Stomach (tissue), 9 donors: ENCODE measurements around the gene RPL41. TPM values are rescaled to one million over a fixed set of nuclear protein-coding genes. Genes with fewer than 3 reads are reported as not detected.

ENCODE experiments used
- DNase-seq, 2 donors: peaks; one replicate each; pipeline versions ENCODE4 v3.0.0 to v3.0.0-alpha.2; 2013 to 2019
- H3K27ac ChIP-seq, 5 donors: fragments of 200-600 bp in 4 of 5; sonication (generic) in 4 of 5; one replicate each; pipeline ENCODE4 v1.5.1; 2013 to 2019; ENCODE audit warnings: mild to moderate bottlenecking in 1 of 5, moderate library complexity in 1 of 5
- H3K27me3 ChIP-seq, 3 donors: fragments of 200-600 bp; sonication (generic); one replicate each; pipeline ENCODE4 v1.5.1; 2017 to 2019; ENCODE audit warnings: mixed run types in 1 of 3
- H3K36me3 ChIP-seq, 4 donors: fragments of 200-600 bp; sonication (generic); 1 replicate in 3 of 4; 2 replicates in 1 of 4; pipeline ENCODE4 v1.5.1; 2016 to 2019
- H3K4me1 ChIP-seq, 4 donors: fragments of 200-600 bp; sonication (generic); one replicate each; pipeline ENCODE4 v1.5.1; 2016 to 2019
- H3K4me3 ChIP-seq, 4 donors: fragments of 200-600 bp; sonication (generic) in 3 of 4; one replicate each; pipeline ENCODE4 v1.5.1; 2016 to 2019; ENCODE audit warnings: mild to moderate bottlenecking in 1 of 4
- H3K9me3 ChIP-seq, 4 donors: fragments of 200-600 bp; sonication (generic); one replicate each; pipeline ENCODE4 v1.5.1; 2016 to 2019
- EP300 ChIP-seq: sonication (generic); formaldehyde crosslinking; IDR thresholded peaks from one replicate; pipeline ENCODE4 v1.6.1; 2017; ENCODE audit warnings: antibody characterized with exemption
- POLR2A ChIP-seq, 4 donors: fragments of 450-650 bp; IDR thresholded peaks; one replicate each; pipeline ENCODE4 v1.6.1; 2016; ENCODE audit warnings: antibody characterized with exemption in 4 of 4, control low read depth in 2 of 4, mild to moderate bottlenecking in 1 of 4, moderate library complexity in 1 of 4
- POLR2AphosphoS5 ChIP-seq, 3 donors: sonication (generic); formaldehyde crosslinking; IDR thresholded peaks; one replicate each; pipeline ENCODE4 v1.6.1; 2016; ENCODE audit warnings: antibody characterized with exemption in 3 of 3
- WGBS, 5 donors: extraction: QIAGEN DNeasy Blood & Tissue Kit in 3 of 5; methylation state at CpG; one replicate each; pipeline versions ENCODE4 v1.1.5 to v1.1.7; 2013 to 2018; 5-methylcytosine and 5-hydroxymethylcytosine counted together
- intact Hi-C: fragments of 100-400 bp; cut with DNase I; formaldehyde crosslinking; loops from one replicate; pipeline ENCODE4 v1.15.1; 2023; ENCODE audit warnings: low total_unique reads
- polyA plus RNA-seq, 3 donors: library from polyadenylated mRNA; stranded (reverse); fragments of 200-250 nt; gene quantifications; one replicate each; pipeline ENCODE4 v1.2.3, GENCODE V29; 2013
- total RNA-seq, 5 donors: library from RNA; depleted of rRNA; stranded (reverse); fragments of >200 nt; gene quantifications; one replicate each; pipeline versions ENCODE4 v1.1.0 to v1.2.3, GENCODE V29; 2014 to 2016
- TF ChIP-seq, protein P1 (sequence below), 7 experiments: fragments of 450-650 bp in 4 of 7; fragments of 200-600 bp in 3 of 7; sonication (generic) in 3 of 7; IDR thresholded peaks; one replicate each; pipeline ENCODE4 v1.5.1; 2016 to 2019; ENCODE audit warnings: antibody characterized with exemption in 7 of 7, control low read depth in 2 of 7, mild to moderate bottlenecking in 1 of 7
- donor health status: healthy with polysubstance abuse.
- donor health status: Bipolar disorder and iron deficiency.
- donor health status: healthy.

The RPL41 gene
- total and polyA plus RNA-seq, 8 donors = 1,483 to 8,449 (median 3,157) TPM

DNA sequence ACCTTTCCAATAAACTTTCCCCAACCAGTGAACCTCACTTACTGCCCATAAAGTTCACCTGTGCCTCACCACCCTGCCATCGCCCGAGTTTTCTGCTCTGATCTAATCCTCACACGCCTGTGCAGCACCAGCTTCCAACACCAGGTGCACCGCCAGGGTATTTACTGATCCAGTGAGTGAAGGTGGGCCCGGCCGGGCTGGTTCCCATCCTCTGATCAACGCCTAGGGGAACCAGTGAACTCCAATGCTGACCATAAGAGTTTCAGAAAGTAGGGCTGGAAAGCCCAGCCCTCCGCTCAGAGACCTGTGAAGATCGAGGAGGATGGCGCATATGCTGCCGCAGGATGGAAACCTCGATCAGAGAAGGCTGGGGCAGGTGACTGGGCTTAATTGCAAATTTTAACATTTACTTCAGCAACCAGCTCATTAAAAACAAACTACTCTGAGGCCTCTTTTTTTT, 35.3 kb downstream of the RPL41 start:
- peak; percentile 68 to 88 for DNase-seq
- Histone ChIP-seq H3K4me3 (peak overlapping the region; percentile 42 to 63 (median 56)), H3K9me3 (no peaks in the 10 kb centered on the region), H3K36me3 (no peaks in the 10 kb centered on the region), H3K27ac (peak overlapping the region; percentile 90 to 95 (median 94)), H3K27me3 (no peaks in the 10 kb centered on the region), H3K4me1 (peaks cover 15 to 46% (median 34%) of the 10 kb centered on the region in 4 donors)
- TF ChIP-seq, protein P1, sequence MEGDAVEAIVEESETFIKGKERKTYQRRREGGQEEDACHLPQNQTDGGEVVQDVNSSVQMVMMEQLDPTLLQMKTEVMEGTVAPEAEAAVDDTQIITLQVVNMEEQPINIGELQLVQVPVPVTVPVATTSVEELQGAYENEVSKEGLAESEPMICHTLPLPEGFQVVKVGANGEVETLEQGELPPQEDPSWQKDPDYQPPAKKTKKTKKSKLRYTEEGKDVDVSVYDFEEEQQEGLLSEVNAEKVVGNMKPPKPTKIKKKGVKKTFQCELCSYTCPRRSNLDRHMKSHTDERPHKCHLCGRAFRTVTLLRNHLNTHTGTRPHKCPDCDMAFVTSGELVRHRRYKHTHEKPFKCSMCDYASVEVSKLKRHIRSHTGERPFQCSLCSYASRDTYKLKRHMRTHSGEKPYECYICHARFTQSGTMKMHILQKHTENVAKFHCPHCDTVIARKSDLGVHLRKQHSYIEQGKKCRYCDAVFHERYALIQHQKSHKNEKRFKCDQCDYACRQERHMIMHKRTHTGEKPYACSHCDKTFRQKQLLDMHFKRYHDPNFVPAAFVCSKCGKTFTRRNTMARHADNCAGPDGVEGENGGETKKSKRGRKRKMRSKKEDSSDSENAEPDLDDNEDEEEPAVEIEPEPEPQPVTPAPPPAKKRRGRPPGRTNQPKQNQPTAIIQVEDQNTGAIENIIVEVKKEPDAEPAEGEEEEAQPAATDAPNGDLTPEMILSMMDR (IDR thresholded peaks at IDR 0.05) = peak in 5 of 7 experiments; percentile 19 to 64 (median 49)
- TF ChIP-seq POLR2AphosphoS5 (IDR thresholded peaks at IDR 0.05) (peak in 1 of 3 donors; percentile 7), EP300 (no peak), POLR2A (IDR thresholded peaks at IDR 0.05) (no peak)
- WGBS, 5 donors = 3 to 7% (median 6%) methylated on average over 12 of the region's 12 CpGs
- intact Hi-C loops = no loop called here

DNA sequence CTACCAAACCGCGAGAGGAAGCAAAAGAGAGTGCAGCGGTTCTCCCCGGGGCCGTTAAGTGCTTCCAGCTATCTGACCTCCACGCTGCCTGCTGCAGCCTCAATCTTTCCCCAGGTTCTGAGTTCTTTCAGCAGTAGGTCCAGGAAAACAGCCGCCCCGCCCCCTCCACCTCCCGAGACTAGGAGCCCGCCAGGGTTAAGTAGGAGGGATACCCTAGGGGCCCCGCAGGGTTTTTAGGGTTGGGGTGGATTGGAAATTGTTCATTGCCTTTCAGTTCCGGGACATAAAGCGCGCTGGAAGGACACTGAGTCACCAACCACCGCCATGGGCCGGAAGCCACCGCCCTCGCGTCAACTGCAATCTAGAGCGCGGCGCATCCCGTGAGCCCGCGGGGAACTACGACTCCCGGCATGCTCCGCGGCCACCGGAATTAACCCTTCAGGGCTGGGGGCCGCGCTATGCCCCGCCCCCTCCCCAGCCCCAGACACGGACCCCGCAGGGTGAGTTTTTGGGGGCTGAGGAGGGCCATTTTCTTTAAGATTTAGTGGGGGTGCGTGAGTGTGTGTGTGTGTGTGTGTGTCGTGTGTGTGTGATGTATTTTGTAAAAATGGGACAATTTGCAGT, 35.8 kb downstream of the RPL41 start, which contains the start of gene MYL6B:
MYL6B (plus strand) TSS at position 456 of the 624 bp plus-strand sequence. CDS start 1,332 bp downstream, outside the sequence.
- H3K27ac ChIP-seq = peak within 1 kb of the TSS; percentile 90 to 95 (median 94)
- H3K27me3 ChIP-seq = no peaks in the 10 kb centered on the region
- H3K4me1 ChIP-seq = peaks cover 15 to 46% (median 34%) of the 10 kb centered on the region in 4 donors
- no peaks in the 10 kb centered on the region for H3K36me3 ChIP-seq
- 0 to 1% (median 1%) methylated on average over 31 to 37 of the region's 37 CpGs for WGBS, 5 donors
- TF ChIP-seq POLR2AphosphoS5 (IDR thresholded peaks at IDR 0.05) (peak; percentile 83 to 95 (median 93)), POLR2A (IDR thresholded peaks at IDR 0.05) (no peak)
- peak; percentile 95 to 98 for DNase-seq
- H3K9me3 ChIP-seq = no peaks in the 10 kb centered on the region
- intact Hi-C loops = no loop called here
- peak within 1 kb of the TSS; percentile 42 to 63 (median 56) for H3K4me3 ChIP-seq

DNA sequence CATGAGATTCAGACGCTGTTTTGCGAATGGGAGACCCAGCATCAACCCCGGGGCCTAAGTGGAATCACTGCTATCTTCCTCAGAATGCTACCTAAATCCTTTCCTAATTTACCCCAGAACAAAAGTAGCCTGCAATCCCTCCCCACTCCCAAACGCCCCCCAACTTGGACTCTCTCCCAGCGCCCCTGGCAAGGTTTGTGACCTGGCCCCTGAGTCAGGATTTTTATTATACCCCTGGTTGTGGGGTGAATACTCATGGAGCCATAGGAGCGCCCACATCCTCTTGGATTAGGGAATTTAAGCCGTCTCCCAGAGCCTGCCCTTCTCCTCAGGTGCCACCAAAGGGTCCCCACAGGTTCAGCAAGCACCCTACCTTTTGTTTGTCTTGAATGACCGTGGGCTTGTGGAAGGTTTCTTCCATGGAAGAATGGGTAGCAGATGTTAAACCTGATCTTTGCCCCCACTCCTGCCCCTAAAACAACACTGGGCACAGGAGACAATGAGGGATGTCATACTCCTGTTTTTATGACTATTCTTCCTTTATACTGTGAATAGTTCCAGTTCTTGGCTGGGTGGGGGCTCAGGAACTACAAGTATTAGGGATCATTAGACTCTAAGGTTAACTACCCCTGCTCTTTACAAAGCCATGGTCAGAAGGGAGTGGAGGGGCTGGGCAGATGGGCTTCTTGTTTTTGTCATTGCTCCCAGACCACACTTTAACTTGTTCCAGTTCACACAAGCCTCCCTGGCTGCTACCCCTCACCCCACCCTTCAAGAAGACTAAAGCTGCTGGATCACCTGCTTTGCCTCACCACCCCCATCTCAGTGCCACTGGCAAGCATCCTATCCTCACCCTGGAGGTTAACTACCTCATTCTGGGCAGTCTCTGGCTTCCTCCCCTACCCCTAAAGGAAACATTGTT, 36.6 kb downstream of the RPL41 start:
- no peaks in the 10 kb centered on the region for H3K27me3 ChIP-seq
- peak overlapping the region; percentile 90 to 95 (median 94) for H3K27ac ChIP-seq
- no peaks in the 10 kb centered on the region for H3K36me3 ChIP-seq
- 4 to 13% (median 9%) methylated on average over 8 of the region's 8 CpGs for WGBS, 5 donors
- intact Hi-C loops = no loop called here
- peak in 1 of 2 donors; percentile 12 for DNase-seq
- TF ChIP-seq POLR2AphosphoS5 (IDR thresholded peaks at IDR 0.05) (no peak), POLR2A (IDR thresholded peaks at IDR 0.05) (no peak), EP300 (no peak)
- TF ChIP-seq, protein P1 (IDR thresholded peaks at IDR 0.05) = no peak
- no peaks in the 10 kb centered on the region for H3K9me3 ChIP-seq
- H3K4me1 ChIP-seq = peaks cover 15 to 44% (median 37%) of the 10 kb centered on the region in 4 donors
- H3K4me3 ChIP-seq = peak overlapping the region; percentile 42 to 63 (median 56)

DNA sequence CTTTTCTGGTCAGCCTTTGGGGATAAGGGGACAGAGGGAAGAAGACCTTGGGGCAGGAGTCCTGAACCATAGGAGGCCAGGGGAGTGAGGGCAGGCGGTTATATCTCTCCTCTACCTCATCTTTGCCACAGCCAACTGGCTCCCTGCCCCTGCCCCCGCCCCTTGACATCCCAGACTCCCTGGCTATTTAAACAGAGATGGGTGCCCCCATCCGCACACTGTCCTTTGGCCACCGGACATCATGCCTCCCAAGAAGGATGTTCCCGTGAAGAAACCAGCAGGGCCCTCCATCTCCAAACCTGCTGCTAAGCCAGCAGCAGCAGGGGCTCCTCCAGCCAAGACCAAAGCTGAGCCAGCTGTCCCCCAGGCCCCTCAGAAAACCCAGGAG, 37.2 kb downstream of the RPL41 start:
- WGBS, 5 donors = 70 to 86% (median 74%) methylated on average over 5 of the region's 5 CpGs

More for the DNA sequence above, 37.2 kb downstream of the RPL41 start:
- peaks cover 15 to 44% (median 37%) of the 10 kb centered on the region in 4 donors for H3K4me1 ChIP-seq
- H3K36me3 ChIP-seq = no peaks in the 10 kb centered on the region
- intact Hi-C loops = no loop called here
- no peaks in the 10 kb centered on the region for H3K27me3 ChIP-seq
- TF ChIP-seq POLR2AphosphoS5 (IDR thresholded peaks at IDR 0.05) (no peak), EP300 (no peak), POLR2A (IDR thresholded peaks at IDR 0.05) (no peak)
- TF ChIP-seq, protein P1 (IDR thresholded peaks at IDR 0.05) = no peak
- no peak overlapping the region for H3K4me3 ChIP-seq
- no peaks in the 10 kb centered on the region for H3K9me3 ChIP-seq
- DNase-seq = no peak
- H3K27ac ChIP-seq = peak overlapping the region in 1 of 5 donors; percentile 94
